ENCODE measurements around the gene RPS19BP1.
"Not testable (repeated sequence)": the region's sequence is repeated elsewhere in the genome, so short reads cannot be mapped to it uniquely, and the experiment has no call there.

Gene RPS19BP1

DNA sequence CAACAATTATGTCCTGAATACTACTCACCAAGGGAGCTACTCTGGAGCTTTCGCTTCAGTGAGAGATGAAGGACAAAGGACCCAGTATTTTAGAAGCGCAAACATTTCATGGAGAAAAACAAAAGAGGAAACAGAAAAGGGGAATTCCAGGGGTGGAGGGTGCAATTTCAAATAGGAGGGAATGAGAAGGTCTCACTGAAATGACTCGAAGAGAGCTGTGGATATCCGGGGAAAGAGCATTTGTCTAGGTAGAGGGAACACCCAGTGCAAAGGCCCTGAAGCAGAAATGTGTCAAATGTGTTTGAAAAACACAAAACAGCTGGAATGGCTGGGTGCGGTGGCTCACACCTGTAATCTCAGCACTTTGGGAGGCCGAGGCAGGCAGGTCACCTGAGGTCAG is 2.4 kb downstream of the RPS19BP1 start:
- Histone ChIP-seq H3K27me3 (ENCODE audit: insufficient read depth, low read length) (no peaks in the 10 kb centered on the region), H3K36me3 (ENCODE audit: insufficient read depth, low read length) (peaks cover 18% of the 10 kb centered on the region), H3K9me3 (ENCODE audit: low read length) (no peaks in the 10 kb centered on the region), H3K4me1 (ENCODE audit: insufficient read depth, low read length) (peaks cover 47% of the 10 kb centered on the region), H2AFZ (ENCODE audit: low read depth, low read length) (no peak overlapping the region), H3K4me3 (ENCODE audit: low read length) (no peak overlapping the region)

DNA sequence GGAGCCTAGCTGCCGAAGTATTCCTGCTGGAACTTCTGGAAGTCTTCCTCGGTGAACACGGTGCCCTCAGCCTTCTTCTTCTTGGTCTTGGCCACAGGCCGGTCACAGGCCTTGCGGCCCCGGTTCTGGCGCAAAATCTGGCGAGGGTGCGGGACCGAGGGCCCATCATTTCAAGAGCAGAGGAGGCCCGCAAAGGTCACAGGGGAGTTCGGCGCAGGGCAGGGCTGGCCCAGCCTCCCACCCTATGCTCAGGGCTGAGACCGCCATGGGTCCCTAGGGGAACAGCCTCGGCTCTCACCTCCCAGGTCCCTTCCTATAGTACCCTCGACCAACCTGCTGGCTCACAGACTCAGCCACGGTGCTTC is 3.1 kb downstream of the RPS19BP1 start:
- Histone ChIP-seq H3K9me3 (ENCODE audit: low read length) (no peaks in the 10 kb centered on the region), H3K4me1 (ENCODE audit: insufficient read depth, low read length) (peaks cover 43% of the 10 kb centered on the region), H3K27me3 (ENCODE audit: insufficient read depth, low read length) (no peaks in the 10 kb centered on the region), H3K4me3 (ENCODE audit: low read length) (no peak overlapping the region), H2AFZ (ENCODE audit: low read depth, low read length) (no peak overlapping the region), H3K36me3 (ENCODE audit: insufficient read depth, low read length) (peaks cover 20% of the 10 kb centered on the region)

DNA sequence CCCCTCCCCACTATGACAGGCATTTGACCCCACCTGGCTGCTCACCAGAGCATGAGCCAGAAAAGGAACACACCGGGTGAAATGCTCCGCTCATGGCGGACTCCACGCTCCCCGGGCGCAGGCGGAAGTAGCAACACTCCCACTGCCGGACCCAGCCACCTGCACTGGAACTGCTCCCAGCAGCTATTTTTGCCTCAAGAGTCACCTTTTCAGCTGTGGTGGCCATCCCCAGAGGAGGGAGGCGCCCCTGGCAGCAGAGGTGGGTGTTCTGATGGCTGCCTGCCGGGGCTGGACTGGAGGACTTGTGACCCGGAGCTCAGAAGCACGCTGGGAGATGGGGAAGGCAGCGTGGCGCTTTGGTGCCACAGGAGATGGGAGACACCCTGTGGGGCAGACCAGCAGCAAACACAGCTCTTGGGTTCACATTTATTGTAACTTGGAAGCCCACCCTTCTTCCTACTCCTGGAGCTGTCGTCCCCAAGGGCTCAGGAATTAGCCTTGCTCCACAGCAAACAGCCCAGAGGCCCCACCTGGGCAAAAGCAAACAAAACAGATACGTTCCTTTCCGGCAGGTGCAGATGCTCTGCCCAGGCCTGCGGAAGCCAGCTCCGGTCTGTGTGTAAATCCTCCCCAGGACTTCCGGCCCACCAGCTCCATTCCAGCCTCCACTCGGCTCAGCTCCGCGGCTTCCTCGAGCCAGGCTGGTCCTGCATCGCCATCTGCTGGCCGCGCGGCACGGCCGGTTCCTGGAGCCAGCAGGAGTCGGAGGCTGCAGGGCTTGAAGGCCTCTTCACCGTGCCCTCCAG is 3.7 kb downstream of the RPS19BP1 start:
- Histone ChIP-seq H3K27me3 (ENCODE audit: insufficient read depth, low read length) (no peaks in the 10 kb centered on the region), H2AFZ (ENCODE audit: low read depth, low read length) (no peak overlapping the region), H3K36me3 (ENCODE audit: insufficient read depth, low read length) (peaks cover 26% of the 10 kb centered on the region), H3K4me1 (ENCODE audit: insufficient read depth, low read length) (peaks cover 41% of the 10 kb centered on the region), H3K4me3 (ENCODE audit: low read length) (no peak overlapping the region), H3K9me3 (ENCODE audit: low read length) (no peaks in the 10 kb centered on the region)

DNA sequence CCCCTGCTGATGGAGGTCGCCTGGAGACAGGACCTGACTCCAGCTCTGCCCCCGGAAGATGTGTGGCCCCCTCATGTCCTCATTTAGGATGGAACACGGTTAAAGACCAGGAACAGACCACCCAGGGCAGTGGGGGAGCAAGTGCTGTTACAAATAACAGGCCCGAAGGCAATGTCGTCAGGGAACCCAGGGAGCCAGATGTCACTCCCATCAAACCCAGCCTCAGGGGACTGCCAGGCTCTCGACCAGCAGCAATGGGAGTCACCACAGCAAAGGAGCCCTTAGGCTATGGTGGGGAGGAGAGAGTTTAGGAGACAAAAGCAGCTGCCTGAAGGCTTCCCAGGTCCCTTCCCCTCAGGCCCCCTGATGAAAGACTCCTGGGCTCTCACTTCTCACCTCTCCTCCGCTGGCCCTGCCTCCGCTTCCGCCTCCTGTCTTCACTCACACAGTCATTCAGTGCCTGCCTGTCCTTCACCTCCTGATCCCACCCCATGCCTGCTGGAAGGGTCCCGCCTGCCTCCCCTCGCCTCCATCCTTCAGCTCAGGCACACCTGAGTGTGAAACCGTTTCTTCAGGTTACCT is 4.4 kb downstream of the RPS19BP1 start:
- Histone ChIP-seq H2AFZ (ENCODE audit: low read depth, low read length) (no peak overlapping the region), H3K4me3 (ENCODE audit: low read length) (no peak overlapping the region), H3K27me3 (ENCODE audit: insufficient read depth, low read length) (no peaks in the 10 kb centered on the region), H3K9me3 (ENCODE audit: low read length) (no peaks in the 10 kb centered on the region), H3K36me3 (ENCODE audit: insufficient read depth, low read length) (peaks cover 29% of the 10 kb centered on the region), H3K4me1 (ENCODE audit: insufficient read depth, low read length) (peaks cover 43% of the 10 kb centered on the region)

DNA sequence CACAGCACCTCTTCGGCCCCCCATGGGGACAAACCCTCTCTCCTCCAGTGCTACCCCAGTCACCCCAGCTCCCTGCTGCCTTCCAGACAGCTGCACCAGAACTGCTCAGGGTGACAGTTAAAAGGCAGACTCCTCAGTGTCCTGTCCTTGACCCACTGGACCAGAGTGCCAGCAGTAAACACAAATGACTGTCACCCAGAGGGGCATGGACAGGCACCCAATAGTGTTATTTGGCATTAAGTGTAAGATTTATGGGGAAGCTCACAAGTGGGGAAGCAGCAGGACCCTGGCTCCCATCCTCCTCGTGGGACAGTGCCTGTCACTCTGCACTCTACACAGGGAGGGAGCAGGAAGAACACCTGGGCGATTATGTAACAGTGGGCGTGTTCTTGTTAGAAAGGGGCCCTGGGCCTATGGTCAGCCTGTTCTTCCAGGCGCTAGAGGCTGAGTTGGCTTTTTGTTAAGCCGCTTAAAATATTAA is 5.0 kb downstream of the RPS19BP1 start:
- Histone ChIP-seq H3K27me3 (ENCODE audit: insufficient read depth, low read length) (no peaks in the 10 kb centered on the region), H3K36me3 (ENCODE audit: insufficient read depth, low read length) (peaks cover 36% of the 10 kb centered on the region), H2AFZ (ENCODE audit: low read depth, low read length) (no peak overlapping the region), H3K9me3 (ENCODE audit: low read length) (no peaks in the 10 kb centered on the region), H3K4me3 (ENCODE audit: low read length) (no peak overlapping the region), H3K4me1 (ENCODE audit: insufficient read depth, low read length) (peaks cover 50% of the 10 kb centered on the region)

DNA sequence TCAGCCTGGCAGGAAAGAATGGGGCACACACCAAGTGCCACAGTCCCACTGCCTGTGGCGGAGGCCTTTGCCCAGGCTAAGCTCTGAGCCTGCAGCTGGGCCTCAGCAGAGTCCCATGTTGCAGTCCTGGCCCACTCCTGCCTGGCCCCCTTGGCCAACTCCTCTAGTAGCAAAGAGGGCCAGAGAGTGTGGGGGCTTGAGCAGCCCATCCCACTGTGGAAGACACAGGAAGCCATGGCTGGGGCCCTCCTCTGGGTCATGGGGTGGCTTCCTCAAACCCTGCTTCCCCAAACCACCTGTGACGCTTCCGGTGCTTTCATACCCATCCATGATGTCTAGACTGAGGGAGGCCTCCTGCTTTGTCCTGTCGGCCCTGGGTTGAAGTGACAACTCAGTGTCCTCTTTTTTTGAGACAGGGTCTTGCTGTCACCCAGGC is 5.8 kb downstream of the RPS19BP1 start:
- H3K9me3 ChIP-seq (ENCODE audit: low read length): no peaks in the 10 kb centered on the region
- H3K36me3 ChIP-seq (ENCODE audit: insufficient read depth, low read length): peaks cover 42% of the 10 kb centered on the region
- H3K4me1 ChIP-seq (ENCODE audit: insufficient read depth, low read length): peaks cover 52% of the 10 kb centered on the region

DNA sequence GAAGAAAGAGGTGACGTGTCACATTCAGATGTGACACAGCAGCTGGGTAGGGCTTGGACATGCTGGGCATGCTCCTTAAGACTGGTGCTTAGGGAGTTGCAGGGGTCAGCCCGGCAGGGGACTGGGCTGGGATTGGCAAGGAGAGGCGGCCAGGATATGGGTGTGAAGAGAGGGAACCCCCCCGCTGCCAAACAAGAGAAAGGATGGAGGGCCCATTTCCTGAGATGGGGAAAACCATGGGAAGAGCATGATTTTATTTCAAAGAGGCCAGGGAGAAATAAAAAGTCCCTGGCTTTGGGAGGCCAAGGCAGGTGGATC is 6.9 kb downstream of the RPS19BP1 start:
- Histone ChIP-seq H2AFZ (ENCODE audit: low read depth, low read length) (no peak overlapping the region), H3K9me3 (ENCODE audit: low read length) (no peaks in the 10 kb centered on the region), H3K4me3 (ENCODE audit: low read length) (no peak overlapping the region), H3K4me1 (ENCODE audit: insufficient read depth, low read length) (peaks cover 45% of the 10 kb centered on the region), H3K36me3 (ENCODE audit: insufficient read depth, low read length) (peaks cover 44% of the 10 kb centered on the region), H3K27me3 (ENCODE audit: insufficient read depth, low read length) (no peaks in the 10 kb centered on the region)

More for the DNA sequence above, 5.8 kb downstream of the RPS19BP1 start:
- H2AFZ ChIP-seq (ENCODE audit: low read depth, low read length): no peak overlapping the region
- no peaks in the 10 kb centered on the region for H3K27me3 ChIP-seq (ENCODE audit: insufficient read depth, low read length)
- no peak overlapping the region for H3K4me3 ChIP-seq (ENCODE audit: low read length)

DNA sequence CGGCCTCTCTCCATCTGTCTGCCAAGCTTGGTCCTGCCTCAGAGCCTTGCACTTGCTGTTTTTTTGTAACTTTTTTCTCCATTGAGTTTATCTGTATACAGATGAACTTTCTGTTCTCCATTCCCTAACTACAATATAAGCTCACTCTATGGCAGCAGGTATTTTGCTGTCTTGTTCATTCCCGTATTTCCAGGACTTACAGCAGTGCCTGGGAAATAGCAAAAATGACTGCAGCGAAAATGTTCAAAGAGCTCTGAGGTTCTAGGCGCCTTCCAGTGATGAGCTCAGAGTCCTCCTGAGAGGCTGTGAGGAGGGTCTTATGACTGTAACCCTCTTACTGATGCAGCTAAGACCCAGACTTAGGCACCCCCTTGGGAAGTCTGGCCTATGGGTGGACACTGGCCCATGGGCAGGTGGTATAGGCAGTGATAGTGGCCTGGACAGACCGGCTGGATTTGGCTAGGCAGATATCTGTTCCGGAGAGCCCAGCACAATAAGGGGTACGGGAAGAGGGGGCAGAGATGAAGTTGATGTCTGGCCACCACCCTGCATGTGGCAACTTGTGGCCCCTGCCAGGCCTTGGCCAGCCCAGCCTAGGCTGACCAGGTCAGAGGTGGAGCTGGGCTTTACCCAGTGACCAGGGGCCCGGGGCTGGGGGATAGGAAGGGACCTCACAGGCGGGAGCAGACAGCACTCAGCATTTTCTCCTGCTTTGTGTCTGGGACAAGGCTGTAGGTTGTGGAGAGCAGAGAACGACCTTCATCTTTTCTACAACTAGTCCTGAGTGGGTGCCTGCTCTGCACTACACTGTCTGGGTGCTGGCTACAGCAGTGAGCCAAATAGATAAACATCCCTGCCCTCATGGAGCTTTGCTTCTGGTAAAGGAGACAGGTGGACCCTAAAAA is 7.5 kb downstream of the RPS19BP1 start:
- Histone ChIP-seq H3K36me3 (ENCODE audit: insufficient read depth, low read length) (peaks cover 44% of the 10 kb centered on the region), H2AFZ (ENCODE audit: low read depth, low read length) (no peak overlapping the region), H3K27me3 (ENCODE audit: insufficient read depth, low read length) (no peaks in the 10 kb centered on the region), H3K9me3 (ENCODE audit: low read length) (no peaks in the 10 kb centered on the region), H3K4me1 (ENCODE audit: insufficient read depth, low read length) (peaks cover 45% of the 10 kb centered on the region), H3K4me3 (ENCODE audit: low read length) (no peak overlapping the region)

DNA sequence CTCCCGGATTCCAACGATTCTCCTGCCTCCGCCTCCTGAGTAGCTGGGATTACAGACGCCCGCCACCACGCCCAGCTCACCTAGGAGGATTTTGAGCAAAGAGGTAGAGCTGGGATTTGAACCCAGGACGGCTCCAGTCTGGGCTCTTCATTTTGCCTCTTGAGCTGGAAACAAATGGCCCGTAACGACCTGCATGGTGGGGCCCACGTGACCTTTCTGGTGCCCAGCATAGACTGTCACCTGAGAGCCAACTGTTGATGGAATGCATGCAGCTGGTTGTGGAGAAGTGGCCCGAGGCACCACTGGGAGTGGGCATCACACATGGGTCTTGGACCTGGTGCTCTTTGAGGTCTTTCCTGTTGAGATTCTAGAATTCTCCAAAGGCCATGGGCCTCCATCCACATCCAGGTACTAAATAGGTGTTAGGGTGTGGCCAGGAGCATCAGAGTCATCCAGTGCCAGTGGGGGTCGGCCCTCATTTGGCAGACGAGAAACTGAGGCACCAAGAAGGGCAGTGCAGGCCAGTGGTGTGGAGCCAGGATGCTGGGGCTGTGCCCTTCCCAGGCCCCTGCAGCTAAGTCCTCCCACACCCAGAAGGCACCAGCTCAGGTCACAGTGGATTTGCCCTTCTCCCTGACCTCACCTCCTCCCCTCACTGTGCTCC is 8.3 kb downstream of the RPS19BP1 start:
- Histone ChIP-seq H3K4me1 (ENCODE audit: insufficient read depth, low read length) (peaks cover 44% of the 10 kb centered on the region), H3K9me3 (ENCODE audit: low read length) (no peaks in the 10 kb centered on the region), H3K36me3 (ENCODE audit: insufficient read depth, low read length) (peaks cover 37% of the 10 kb centered on the region), H2AFZ (ENCODE audit: low read depth, low read length) (no peak overlapping the region), H3K27me3 (ENCODE audit: insufficient read depth, low read length) (no peaks in the 10 kb centered on the region), H3K4me3 (ENCODE audit: low read length) (no peak overlapping the region)

DNA sequence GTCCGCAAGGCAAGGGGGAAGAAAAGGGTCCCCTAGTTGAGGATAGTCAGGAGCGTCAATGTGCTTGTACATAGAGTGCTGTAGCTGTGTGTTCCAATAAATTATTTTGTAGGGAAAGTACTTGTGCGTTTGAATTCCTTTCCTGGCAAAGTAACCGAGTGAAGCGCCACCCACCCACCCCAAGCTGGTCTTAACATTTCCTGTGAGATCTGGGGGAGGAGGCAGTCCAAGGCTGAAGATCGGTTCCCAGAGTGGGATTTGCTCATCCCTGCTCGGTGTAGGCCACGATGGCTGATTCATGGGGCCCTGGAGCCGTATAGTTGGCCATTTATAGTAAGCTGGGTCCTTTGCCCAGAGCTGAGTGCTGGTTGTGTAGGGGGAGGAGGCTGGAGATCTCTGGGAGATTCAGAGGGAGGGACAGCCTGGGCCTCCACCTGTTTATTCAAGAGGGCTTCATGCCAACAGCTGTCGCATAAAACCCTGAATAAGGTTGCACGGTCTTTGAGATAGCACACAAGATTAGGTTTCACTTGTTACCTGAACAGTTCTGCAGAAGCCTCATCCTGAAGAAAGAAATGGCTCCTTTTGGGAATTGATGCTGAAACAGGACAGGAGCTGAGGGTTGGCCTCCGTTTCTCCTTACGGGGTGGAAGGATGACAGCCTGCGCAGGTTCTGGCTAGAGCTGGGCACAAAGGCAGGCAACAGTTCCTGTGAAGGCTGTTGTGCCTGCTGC is 9.8 kb downstream of the RPS19BP1 start:
- peaks cover 35% of the 10 kb centered on the region for H3K36me3 ChIP-seq (ENCODE audit: insufficient read depth, low read length)
- no peaks in the 10 kb centered on the region for H3K9me3 ChIP-seq (ENCODE audit: low read length)
- H2AFZ ChIP-seq (ENCODE audit: low read depth, low read length): no peak overlapping the region
- H3K4me1 ChIP-seq (ENCODE audit: insufficient read depth, low read length): peaks cover 40% of the 10 kb centered on the region
- H3K4me3 ChIP-seq (ENCODE audit: low read length): peak overlapping the region; percentile 96
- H3K27me3 ChIP-seq (ENCODE audit: insufficient read depth, low read length): no peaks in the 10 kb centered on the region

DNA sequence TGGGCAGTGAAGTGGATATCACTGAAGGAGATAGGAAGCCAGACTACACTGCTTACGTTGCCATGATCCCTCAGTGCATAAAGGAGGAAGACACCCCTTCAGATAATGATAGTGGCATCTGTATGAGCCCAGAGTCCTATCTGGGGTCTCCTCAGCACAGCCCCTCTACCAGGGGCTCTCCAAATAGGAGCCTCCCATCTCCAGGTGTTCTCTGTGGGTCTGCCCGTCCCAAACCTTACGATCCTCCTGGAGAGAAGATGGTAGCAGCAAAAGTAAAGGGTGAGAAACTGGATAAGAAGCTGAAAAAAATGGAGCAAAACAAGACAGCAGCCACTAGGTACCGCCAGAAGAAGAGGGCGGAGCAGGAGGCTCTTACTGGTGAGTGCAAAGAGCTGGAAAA is 10.5 kb downstream of the RPS19BP1 start:
- Histone ChIP-seq H3K36me3 (ENCODE audit: insufficient read depth, low read length) (peaks cover 35% of the 10 kb centered on the region), H3K4me1 (ENCODE audit: insufficient read depth, low read length) (peaks cover 35% of the 10 kb centered on the region), H3K4me3 (ENCODE audit: low read length) (peak overlapping the region; percentile 96)
- H3K9me3 ChIP-seq (ENCODE audit: low read length); H2AFZ ChIP-seq (ENCODE audit: low read depth, low read length); H3K27me3 ChIP-seq (ENCODE audit: insufficient read depth, low read length): not testable (repeated sequence)

DNA sequence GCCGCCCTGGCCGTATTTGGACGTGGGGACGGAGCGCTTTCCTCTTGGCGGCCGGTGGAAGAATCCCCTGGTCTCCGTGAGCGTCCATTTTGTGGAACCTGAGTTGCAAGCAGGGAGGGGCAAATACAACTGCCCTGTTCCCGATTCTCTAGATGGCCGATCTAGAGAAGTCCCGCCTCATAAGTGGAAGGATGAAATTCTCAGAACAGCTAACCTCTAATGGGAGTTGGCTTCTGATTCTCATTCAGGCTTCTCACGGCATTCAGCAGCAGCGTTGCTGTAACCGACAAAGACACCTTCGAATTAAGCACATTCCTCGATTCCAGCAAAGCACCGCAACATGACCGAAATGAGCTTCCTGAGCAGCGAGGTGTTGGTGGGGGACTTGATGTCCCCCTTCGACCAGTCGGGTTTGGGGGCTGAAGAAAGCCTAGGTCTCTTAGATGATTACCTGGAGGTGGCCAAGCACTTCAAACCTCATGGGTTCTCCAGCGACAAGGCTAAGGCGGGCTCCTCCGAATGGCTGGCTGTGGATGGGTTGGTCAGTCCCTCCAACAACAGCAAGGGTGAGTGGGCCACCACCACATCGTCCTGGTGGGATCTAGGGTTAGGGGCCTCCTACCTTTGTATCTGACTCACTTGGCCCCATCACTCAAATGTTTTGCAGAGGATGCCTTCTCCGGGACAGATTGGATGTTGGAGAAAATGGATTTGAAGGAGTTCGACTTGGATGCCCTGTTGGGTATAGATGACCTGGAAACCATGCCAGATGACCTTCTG is 11.3 kb downstream of the RPS19BP1 start:
- H3K27me3 ChIP-seq (ENCODE audit: insufficient read depth, low read length); H2AFZ ChIP-seq (ENCODE audit: low read depth, low read length); H3K9me3 ChIP-seq (ENCODE audit: low read length): not testable (repeated sequence)
- Histone ChIP-seq H3K36me3 (ENCODE audit: insufficient read depth, low read length) (peaks cover 38% of the 10 kb centered on the region), H3K4me1 (ENCODE audit: insufficient read depth, low read length) (peaks cover 35% of the 10 kb centered on the region), H3K4me3 (ENCODE audit: low read length) (peak overlapping the region; percentile 96)

Data from neuron (in vitro differentiated cells).